Esophagus muscularis mucosa (tissue), 4 donors: ENCODE results near the gene RTP2.

Source experiments
- CTCF ChIP-seq, 3 experiments: fragments of 200-600 bp in 2 of 3; fragments of 450-650 bp in 1 of 3; sonication (generic) in 2 of 3; IDR thresholded peaks; one replicate each; pipeline ENCODE4 v1.5.1; 2017 to 2019; ENCODE audit warnings: antibody characterized with exemption in 3 of 3, mild to moderate bottlenecking in 2 of 3, moderate library complexity in 1 of 3
- EP300 ChIP-seq: sonication (generic); formaldehyde crosslinking; IDR thresholded peaks from one replicate; pipeline ENCODE4 v1.6.1; 2017; ENCODE audit warnings: antibody characterized with exemption
- POLR2A ChIP-seq: fragments of 450-650 bp; IDR thresholded peaks from one replicate; pipeline ENCODE4 v1.6.1; 2017; ENCODE audit warnings: antibody characterized with exemption, moderate library complexity, mild to moderate bottlenecking, low read depth
- POLR2AphosphoS5 ChIP-seq, 2 donors: sonication (generic); formaldehyde crosslinking; IDR thresholded peaks; one replicate each; pipeline ENCODE4 v1.6.1; 2017; ENCODE audit warnings: antibody characterized with exemption in 2 of 2

- TF ChIP-seq CTCF (IDR thresholded peaks at IDR 0.05) (no peak), POLR2AphosphoS5 (IDR thresholded peaks at IDR 0.05) (no peak), POLR2A (no peak), EP300 (no peak)
These were observed 16.4 kb downstream of the RTP2 start for GRCh38 chr3:187685948-187686347.
